ENCODE results near the gene CSPG4. TPM values are rescaled to one million over a fixed set of nuclear protein-coding genes. Genes with fewer than 3 reads are reported as not detected.
"Not testable (repeated sequence)": the region's sequence is repeated elsewhere in the genome, so short reads cannot be mapped to it uniquely, and the experiment has no call there.

CSPG4 gene
- total and polyA plus RNA-seq, 2 of the 13 experiments (the other 11 are each of a cell fraction or from before 2014, with no cell fraction given), result 0.01 to 0.04 TPM

GRCh38 chr15:75749820-75750219 is 37.2 kb upstream of the CSPG4 start (continued):
- TF ChIP-seq STAT6 (CRISPR knock-in tag; IDR thresholded peaks at IDR 0.05; ENCODE audit: borderline replicate concordance) (no peak), ZNF781 (CRISPR knock-in tag; IDR thresholded peaks at IDR 0.05; ENCODE audit: borderline replicate concordance, not compliant biosample characterization) (no peak), ZSCAN12 (CRISPR knock-in tag; IDR thresholded peaks at IDR 0.05) (no peak)

GRCh38 chr15:75748882-75749281 is 36.2 kb upstream of the CSPG4 start:
- H3K4me3 ChIP-seq (replicated peaks in 1 of 3; ENCODE audit: insufficient read depth in 1 of 3, low read depth in 2 of 3, low read length in 3 of 3); H3K9ac ChIP-seq (ENCODE audit: insufficient read depth, low read depth, low read length); in situ Hi-C loops (cut with HindIII; ENCODE audit: extremely low pct_ligation_motif_present, low pct_unique_long_range_greater_than_20kb); H3K27ac ChIP-seq (ENCODE audit: extremely low read length, insufficient read depth, low read length); BruUV-seq (replicated peaks); H3K36me3 ChIP-seq (replicated peaks in 1 of 2; ENCODE audit: control insufficient read depth in 1 of 2, insufficient read depth in 2 of 2, low read length in 2 of 2); H4K20me1 ChIP-seq (ENCODE audit: insufficient read depth, low read length); H3K79me2 ChIP-seq (ENCODE audit: insufficient read depth, low read length); H3K9me3 ChIP-seq (ENCODE audit: low read length); H3K4me1 ChIP-seq (ENCODE audit: insufficient read depth, low read length); intact Hi-C loops (cut with micrococcal nuclease; ENCODE audit: unreplicated experiment); H3K4me2 ChIP-seq (ENCODE audit: low read depth, low read length); FAIRE-seq; H3K27me3 ChIP-seq (ENCODE audit: control insufficient read depth in 1 of 2, insufficient read depth in 2 of 2, low read length in 2 of 2); H2AFZ ChIP-seq (ENCODE audit: low read length); CTCF ChIA-PET (ENCODE audit: low intra/inter-chr PET ratio, low total read pairs); ATAC-seq; POLR2A ChIA-PET; DNase-seq (ENCODE audit: low spot score): not testable (repeated sequence)
- 50% methylated on average over 9 of the region's 10 CpGs for WGBS (ENCODE audit: low lambda C conversion rate)

GRCh38 chr15:75747121-75747520 is 34.5 kb upstream of the CSPG4 start:
- H3K79me2 ChIP-seq (ENCODE audit: insufficient read depth, low read length); H4K20me1 ChIP-seq (ENCODE audit: insufficient read depth, low read length); H3K9me3 ChIP-seq (ENCODE audit: low read length); BruUV-seq (replicated peaks); H3K4me3 ChIP-seq (replicated peaks in 1 of 3; ENCODE audit: insufficient read depth in 1 of 3, low read depth in 2 of 3, low read length in 3 of 3); H3K9ac ChIP-seq (ENCODE audit: insufficient read depth, low read depth, low read length); H3K36me3 ChIP-seq (replicated peaks in 1 of 2; ENCODE audit: control insufficient read depth in 1 of 2, insufficient read depth in 2 of 2, low read length in 2 of 2); H3K4me1 ChIP-seq (ENCODE audit: insufficient read depth, low read length); H3K27me3 ChIP-seq (ENCODE audit: control insufficient read depth in 1 of 2, insufficient read depth in 2 of 2, low read length in 2 of 2); FAIRE-seq; H3K4me2 ChIP-seq (ENCODE audit: low read depth, low read length); ATAC-seq; H2AFZ ChIP-seq (ENCODE audit: low read length); intact Hi-C loops (cut with micrococcal nuclease; ENCODE audit: unreplicated experiment); CTCF ChIA-PET (ENCODE audit: low intra/inter-chr PET ratio, low total read pairs); POLR2A ChIA-PET; H3K27ac ChIP-seq (ENCODE audit: extremely low read length, insufficient read depth, low read length); DNase-seq (ENCODE audit: low spot score); in situ Hi-C loops (cut with HindIII; ENCODE audit: extremely low pct_ligation_motif_present, low pct_unique_long_range_greater_than_20kb): not testable (repeated sequence)
- 82% methylated on average over 5 of the region's 5 CpGs for WGBS (ENCODE audit: low lambda C conversion rate)

Data from HepG2 (cell line).